Neural cell (in vitro differentiated cells): ENCODE measurements around the gene IL15RA. TPM values are rescaled to one million over a fixed set of nuclear protein-coding genes. Genes with fewer than 3 reads are reported as not detected.

Experiments used
- H2AFZ ChIP-seq: fragments of 200-600, 300-800 bp; sonication (generic), shearing (Covaris generic); 2 replicates; pipeline ENCODE4 v1.6.0; 2014; ENCODE audit warnings: low read depth, mild to moderate bottlenecking, antibody characterized with exemption, low read length, moderate library complexity
- H3F3A ChIP-seq: fragments of 200-600 bp; shearing (Covaris generic); 2 replicates; pipeline ENCODE4 v1.6.1; 2016; ENCODE audit warnings: mild to moderate bottlenecking, moderate library complexity, mixed read lengths, antibody characterized with exemption, low read length; ENCODE audit not compliant: insufficient read depth, poor library complexity, severe bottlenecking
- H3K27ac ChIP-seq: fragments of 200-600, 300-800 bp; sonication (generic), shearing (Covaris generic); 2 replicates; pipeline ENCODE4 v1.5.1; 2014; ENCODE audit warnings: mild to moderate bottlenecking, low read length, moderate library complexity
- H3K27me3 ChIP-seq: fragments of 300-800, 200-600 bp; sonication (generic), shearing (Covaris generic); 2 replicates; pipeline ENCODE4 v1.6.0; 2014; ENCODE audit warnings: mild to moderate bottlenecking, low read depth, low read length, moderate library complexity; ENCODE audit not compliant: insufficient read depth
- H3K36me3 ChIP-seq: fragments of 300-800, 200-600 bp; sonication (generic), shearing (Covaris generic); 2 replicates; pipeline ENCODE4 v1.5.1; 2014; ENCODE audit warnings: mild to moderate bottlenecking, antibody characterized with exemption, low read length, moderate library complexity; ENCODE audit not compliant: insufficient read depth
- H3K4me2 ChIP-seq: fragments of 300-800, 200-600 bp; sonication (generic), shearing (Covaris generic); 2 replicates; pipeline ENCODE4 v1.6.0; 2014; ENCODE audit warnings: mild to moderate bottlenecking, low read length
- H3K4me3 ChIP-seq: fragments of 300-800, 200-600 bp; sonication (generic), shearing (Covaris generic); 2 replicates; pipeline ENCODE4 v1.5.1; 2014; ENCODE audit warnings: mild to moderate bottlenecking, low read length, moderate library complexity
- H3K79me2 ChIP-seq: fragments of 200-600 bp; shearing (Covaris generic); replicated peaks from 2 replicates; pipeline ENCODE4 v1.6.0; 2014; ENCODE audit warnings: mild to moderate bottlenecking, low read length, moderate library complexity; ENCODE audit not compliant: insufficient read depth
- H3K9ac ChIP-seq: fragments of 300-800, 200-600 bp; sonication (generic), shearing (Covaris generic); 2 replicates; pipeline ENCODE4 v1.6.1; 2016; ENCODE audit warnings: mild to moderate bottlenecking, low read length, mixed read lengths
- H3K9me2 ChIP-seq: fragments of 200-600 bp; shearing (Covaris generic); 2 replicates; pipeline ENCODE4 v1.6.1; 2016; ENCODE audit warnings: mild to moderate bottlenecking, low read length, mixed read lengths; ENCODE audit not compliant: insufficient read depth
- H3K9me3 ChIP-seq: fragments of 200-600, 300-800 bp; sonication (generic), shearing (Covaris generic); 2 replicates; pipeline ENCODE4 v1.6.1; 2016; ENCODE audit warnings: mild to moderate bottlenecking, mixed run types, low read length, moderate library complexity, mixed read lengths
- H4K20me1 ChIP-seq: fragments of 200-600 bp; shearing (Covaris generic); 2 replicates; pipeline ENCODE4 v1.6.1; 2016; ENCODE audit warnings: mild to moderate bottlenecking, mixed run types; ENCODE audit not compliant: insufficient read depth
- EP300 ChIP-seq: fragments of 450-650 bp; conservative IDR thresholded peaks from 2 replicates; pipeline ENCODE4 v1.6.1; 2014; ENCODE audit warnings: antibody characterized with exemption, mild to moderate bottlenecking, moderate library complexity; ENCODE audit not compliant: poor library complexity, severe bottlenecking
- EZH2 ChIP-seq: fragments of 200-600, 300-800 bp; shearing (Covaris generic), sonication (generic); IDR thresholded peaks from 2 replicates; pipeline ENCODE4 v1.6.1; 2014; ENCODE audit warnings: antibody characterized with exemption, low read length, borderline replicate concordance, mild to moderate bottlenecking; ENCODE audit not compliant: insufficient read depth, poor library complexity, severe bottlenecking
- MXI1 ChIP-seq: fragments of 450-650 bp; conservative IDR thresholded peaks from 2 replicates; pipeline ENCODE4 v1.6.1; 2014; ENCODE audit warnings: antibody characterized with exemption, mild to moderate bottlenecking; ENCODE audit not compliant: poor library complexity, severe bottlenecking
- POLR2AphosphoS5 ChIP-seq: IDR thresholded peaks from 2 replicates; pipeline ENCODE4 v1.6.1; 2012
- RAD21 ChIP-seq: fragments of 450-650 bp; conservative IDR thresholded peaks from 2 replicates; pipeline ENCODE4 v1.6.1; 2014; ENCODE audit warnings: antibody characterized with exemption, mild to moderate bottlenecking, moderate library complexity
- SMC3 ChIP-seq: fragments of 450-650 bp; conservative IDR thresholded peaks from 2 replicates; pipeline ENCODE4 v1.6.1; 2014; ENCODE audit warnings: antibody characterized with exemption, mild to moderate bottlenecking, moderate library complexity; ENCODE audit not compliant: poor library complexity
- TAF1 ChIP-seq: IDR thresholded peaks from 2 replicates; pipeline ENCODE4 v1.6.1; 2012; ENCODE audit warnings: low read depth
- polyA plus RNA-seq: library from polyadenylated mRNA; depleted of rRNA; stranded (reverse); fragments of >200 nt; gene quantifications from 2 replicates; pipeline ENCODE4 v1.2.3, GENCODE V29; 2014
- TF ChIP-seq, protein P1 (sequence below): fragments of 450-650 bp; IDR thresholded peaks from 2 replicates; pipeline ENCODE4 v1.5.1; 2014; ENCODE audit warnings: antibody characterized with exemption, mild to moderate bottlenecking, moderate library complexity; ENCODE audit not compliant: poor library complexity, severe bottlenecking
- TF ChIP-seq, protein P2 (sequence below): IDR thresholded peaks from 2 replicates; pipeline ENCODE4 v1.6.1; 2012; ENCODE audit warnings: borderline replicate concordance

Gene IL15RA
- polyA plus RNA-seq, 1 donor from 2014 or later, result not detected

GRCh38 chr10:5941579-5941978 is 35.8 kb downstream of the IL15RA start:
- H2AFZ ChIP-seq, result no peak overlapping the region
- H3K27ac ChIP-seq, result no peak overlapping the region
- no peaks in the 10 kb centered on the region for H3K9me2 ChIP-seq
- H3K36me3 ChIP-seq, result no peaks in the 10 kb centered on the region
- H3K4me2 ChIP-seq, result no peak overlapping the region
- no peaks in the 10 kb centered on the region for H3K79me2 ChIP-seq
- H3K9me3 ChIP-seq, result no peaks in the 10 kb centered on the region
- H3F3A ChIP-seq, result no peaks in the 10 kb centered on the region
- H3K27me3 ChIP-seq, result no peaks in the 10 kb centered on the region
- no peak for TF ChIP-seq EP300
- no peak for TF ChIP-seq EZH2
- TF ChIP-seq MXI1, result no peak
- TF ChIP-seq, protein P1, sequence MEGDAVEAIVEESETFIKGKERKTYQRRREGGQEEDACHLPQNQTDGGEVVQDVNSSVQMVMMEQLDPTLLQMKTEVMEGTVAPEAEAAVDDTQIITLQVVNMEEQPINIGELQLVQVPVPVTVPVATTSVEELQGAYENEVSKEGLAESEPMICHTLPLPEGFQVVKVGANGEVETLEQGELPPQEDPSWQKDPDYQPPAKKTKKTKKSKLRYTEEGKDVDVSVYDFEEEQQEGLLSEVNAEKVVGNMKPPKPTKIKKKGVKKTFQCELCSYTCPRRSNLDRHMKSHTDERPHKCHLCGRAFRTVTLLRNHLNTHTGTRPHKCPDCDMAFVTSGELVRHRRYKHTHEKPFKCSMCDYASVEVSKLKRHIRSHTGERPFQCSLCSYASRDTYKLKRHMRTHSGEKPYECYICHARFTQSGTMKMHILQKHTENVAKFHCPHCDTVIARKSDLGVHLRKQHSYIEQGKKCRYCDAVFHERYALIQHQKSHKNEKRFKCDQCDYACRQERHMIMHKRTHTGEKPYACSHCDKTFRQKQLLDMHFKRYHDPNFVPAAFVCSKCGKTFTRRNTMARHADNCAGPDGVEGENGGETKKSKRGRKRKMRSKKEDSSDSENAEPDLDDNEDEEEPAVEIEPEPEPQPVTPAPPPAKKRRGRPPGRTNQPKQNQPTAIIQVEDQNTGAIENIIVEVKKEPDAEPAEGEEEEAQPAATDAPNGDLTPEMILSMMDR, result no peak
- no peak for TF ChIP-seq RAD21
- no peak for TF ChIP-seq TAF1
- no peak for TF ChIP-seq SMC3
- TF ChIP-seq POLR2AphosphoS5, result no peak
- TF ChIP-seq, protein P2, sequence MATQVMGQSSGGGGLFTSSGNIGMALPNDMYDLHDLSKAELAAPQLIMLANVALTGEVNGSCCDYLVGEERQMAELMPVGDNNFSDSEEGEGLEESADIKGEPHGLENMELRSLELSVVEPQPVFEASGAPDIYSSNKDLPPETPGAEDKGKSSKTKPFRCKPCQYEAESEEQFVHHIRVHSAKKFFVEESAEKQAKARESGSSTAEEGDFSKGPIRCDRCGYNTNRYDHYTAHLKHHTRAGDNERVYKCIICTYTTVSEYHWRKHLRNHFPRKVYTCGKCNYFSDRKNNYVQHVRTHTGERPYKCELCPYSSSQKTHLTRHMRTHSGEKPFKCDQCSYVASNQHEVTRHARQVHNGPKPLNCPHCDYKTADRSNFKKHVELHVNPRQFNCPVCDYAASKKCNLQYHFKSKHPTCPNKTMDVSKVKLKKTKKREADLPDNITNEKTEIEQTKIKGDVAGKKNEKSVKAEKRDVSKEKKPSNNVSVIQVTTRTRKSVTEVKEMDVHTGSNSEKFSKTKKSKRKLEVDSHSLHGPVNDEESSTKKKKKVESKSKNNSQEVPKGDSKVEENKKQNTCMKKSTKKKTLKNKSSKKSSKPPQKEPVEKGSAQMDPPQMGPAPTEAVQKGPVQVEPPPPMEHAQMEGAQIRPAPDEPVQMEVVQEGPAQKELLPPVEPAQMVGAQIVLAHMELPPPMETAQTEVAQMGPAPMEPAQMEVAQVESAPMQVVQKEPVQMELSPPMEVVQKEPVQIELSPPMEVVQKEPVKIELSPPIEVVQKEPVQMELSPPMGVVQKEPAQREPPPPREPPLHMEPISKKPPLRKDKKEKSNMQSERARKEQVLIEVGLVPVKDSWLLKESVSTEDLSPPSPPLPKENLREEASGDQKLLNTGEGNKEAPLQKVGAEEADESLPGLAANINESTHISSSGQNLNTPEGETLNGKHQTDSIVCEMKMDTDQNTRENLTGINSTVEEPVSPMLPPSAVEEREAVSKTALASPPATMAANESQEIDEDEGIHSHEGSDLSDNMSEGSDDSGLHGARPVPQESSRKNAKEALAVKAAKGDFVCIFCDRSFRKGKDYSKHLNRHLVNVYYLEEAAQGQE, result no peak
- no peaks in the 10 kb centered on the region for H4K20me1 ChIP-seq
- H3K4me3 ChIP-seq, result no peak overlapping the region
- H3K9ac ChIP-seq, result no peak overlapping the region

DNA sequence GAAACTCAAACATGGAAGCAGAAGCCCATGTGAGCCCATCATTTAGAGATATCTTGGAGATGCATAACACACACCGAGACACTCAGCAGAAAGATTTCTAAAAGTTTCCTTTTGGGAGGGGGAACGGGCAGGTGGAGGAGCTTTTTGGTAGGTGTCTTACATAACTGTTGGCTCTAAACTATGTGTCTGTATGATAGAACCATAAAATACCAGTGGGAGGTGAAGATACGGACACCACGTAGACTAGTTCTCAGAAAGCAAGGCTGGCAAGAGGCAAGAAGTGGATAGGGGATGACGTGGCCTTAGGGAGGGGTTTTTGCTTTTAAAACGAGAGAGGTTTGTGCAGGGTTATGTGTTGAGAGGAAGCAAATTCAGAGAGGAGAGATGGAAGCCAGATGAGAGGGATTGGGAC is 36.5 kb downstream of the IL15RA start:
- Histone ChIP-seq H3K36me3 (no peaks in the 10 kb centered on the region), H3F3A (no peaks in the 10 kb centered on the region), H3K79me2 (no peaks in the 10 kb centered on the region), H3K27me3 (no peaks in the 10 kb centered on the region), H4K20me1 (no peaks in the 10 kb centered on the region), H3K9me3 (no peaks in the 10 kb centered on the region), H3K9me2 (no peaks in the 10 kb centered on the region), H3K9ac (no peak overlapping the region), H3K4me2 (no peak overlapping the region), H3K27ac (no peak overlapping the region), H2AFZ (no peak overlapping the region), H3K4me3 (no peak overlapping the region)
- TF ChIP-seq, protein P1, result no peak
- TF ChIP-seq POLR2AphosphoS5 (no peak), EP300 (no peak), SMC3 (no peak), EZH2 (no peak), TAF1 (no peak), RAD21 (no peak), MXI1 (no peak)
- TF ChIP-seq, protein P2, result no peak
